Measurements from ENCODE around the gene RFK.

RFK gene

DNA sequence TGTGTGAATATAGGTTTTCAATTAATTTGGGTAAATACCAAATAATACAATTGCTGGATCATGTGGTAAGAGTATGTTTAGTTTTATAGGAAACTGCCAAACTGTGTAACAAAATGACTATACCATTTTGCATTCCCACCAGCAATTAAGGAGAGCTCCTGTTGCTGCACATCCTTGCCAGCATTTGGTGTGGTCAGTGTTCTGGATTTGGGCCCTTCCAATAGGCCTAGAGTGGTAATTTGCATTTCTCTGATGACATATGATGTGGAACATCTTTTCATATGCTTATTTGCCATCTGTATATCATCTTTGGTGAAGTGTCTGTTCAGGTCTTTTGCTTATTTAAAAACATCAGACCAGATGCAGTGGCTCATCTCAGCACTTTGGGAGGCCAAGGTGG, 11.6 kb upstream of the RFK start:
- no peak for DNase-seq

- DNase-seq, result no peak
These were observed 11.1 kb upstream of the RFK start for GRCh38 chr9:76405340-76405739.

DNA sequence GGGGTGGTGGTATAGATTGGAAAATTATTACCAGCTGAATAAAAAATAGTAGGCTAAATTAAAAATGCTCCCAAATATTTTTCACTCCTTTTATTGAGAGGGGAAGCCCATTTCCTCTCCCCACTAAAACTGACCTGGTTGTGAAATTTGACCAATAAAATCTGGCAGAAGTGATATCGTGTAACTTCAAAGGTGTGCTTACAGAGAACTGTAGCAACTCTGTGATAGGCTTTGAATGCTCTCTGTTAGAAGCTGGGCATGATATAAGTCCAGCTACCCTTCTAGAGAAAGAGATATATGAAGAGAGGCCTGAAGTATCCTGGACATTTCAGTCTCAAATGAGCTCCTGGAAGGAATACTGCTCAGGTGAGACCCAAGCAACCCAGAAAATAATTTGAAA, 10.2 kb upstream of the RFK start:
- no peak for DNase-seq

DNA sequence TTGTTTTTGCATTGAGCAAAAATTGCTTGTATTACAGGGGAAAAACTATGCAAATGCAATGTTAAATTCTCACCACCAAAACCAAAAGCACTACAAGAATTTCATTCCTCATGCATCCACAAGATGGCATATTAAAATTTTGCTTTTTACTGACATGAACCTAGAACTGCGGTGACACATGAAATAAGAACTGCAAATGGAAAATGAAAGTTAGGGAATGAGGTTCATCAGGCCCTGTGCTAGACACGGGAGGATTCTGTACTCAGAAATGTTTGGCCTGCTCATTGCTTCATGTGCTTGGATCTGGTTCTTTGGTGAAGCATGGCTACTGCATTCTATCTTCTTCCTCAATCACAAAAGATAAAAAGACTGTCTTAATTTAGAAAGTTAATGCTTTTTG, 9.1 kb upstream of the RFK start:
- peak in 1 of 2 donors; percentile 29 for DNase-seq

DNA sequence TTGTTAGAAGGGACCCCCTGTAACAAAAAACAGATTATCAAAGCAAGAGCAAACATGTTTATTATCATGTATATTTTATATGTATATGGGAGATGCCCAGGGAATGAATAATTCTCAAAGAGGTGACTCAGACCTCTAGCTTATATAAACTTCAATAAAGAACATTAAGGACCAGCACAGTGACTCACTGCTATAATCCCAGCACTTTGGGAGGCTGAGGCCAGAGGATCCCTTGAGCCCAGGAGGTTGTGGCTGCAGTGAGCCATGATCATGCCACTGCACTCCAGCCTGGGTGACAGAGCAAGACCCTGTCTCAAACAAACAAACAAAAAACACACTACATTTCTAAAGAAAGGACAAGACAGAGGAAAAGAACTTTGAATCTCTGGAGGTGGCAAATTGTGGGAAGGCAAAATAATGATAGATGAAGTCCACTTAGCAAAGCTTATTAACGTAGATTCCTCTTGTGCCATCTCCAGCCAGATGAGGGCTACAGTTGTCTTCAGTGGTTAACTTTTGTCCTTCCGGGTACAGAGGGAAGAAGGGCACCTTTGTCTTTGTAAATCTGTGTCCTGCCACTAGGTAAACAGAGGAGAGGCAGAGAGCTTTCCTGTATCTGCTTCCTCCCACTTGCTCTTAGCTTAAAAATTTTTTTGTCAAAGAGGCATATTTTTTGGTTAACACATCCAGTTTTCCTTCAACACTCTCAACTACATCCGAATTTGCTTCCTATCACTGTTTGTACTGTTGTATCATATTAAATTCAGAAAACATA, 7.5 kb upstream of the RFK start:
- no peak for DNase-seq

DNA sequence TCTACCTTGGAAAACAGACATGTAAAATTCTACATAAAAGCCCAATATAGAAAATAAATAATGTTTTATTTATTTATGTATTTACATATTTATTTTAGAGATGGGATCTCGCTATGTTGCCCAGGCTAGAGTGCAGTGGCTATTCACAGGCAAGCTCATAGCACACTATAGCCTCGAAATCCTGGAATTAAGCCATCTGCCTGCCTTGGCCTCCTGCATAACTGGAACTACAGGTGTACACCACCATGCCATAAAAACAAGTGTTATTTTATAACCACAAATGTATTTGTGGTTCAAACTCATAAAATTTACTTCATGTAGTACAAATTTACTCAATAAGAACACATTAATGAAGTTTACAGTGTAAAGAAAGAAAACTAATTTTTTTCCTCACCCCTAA, 7.0 kb upstream of the RFK start:
- no peak for DNase-seq

DNA sequence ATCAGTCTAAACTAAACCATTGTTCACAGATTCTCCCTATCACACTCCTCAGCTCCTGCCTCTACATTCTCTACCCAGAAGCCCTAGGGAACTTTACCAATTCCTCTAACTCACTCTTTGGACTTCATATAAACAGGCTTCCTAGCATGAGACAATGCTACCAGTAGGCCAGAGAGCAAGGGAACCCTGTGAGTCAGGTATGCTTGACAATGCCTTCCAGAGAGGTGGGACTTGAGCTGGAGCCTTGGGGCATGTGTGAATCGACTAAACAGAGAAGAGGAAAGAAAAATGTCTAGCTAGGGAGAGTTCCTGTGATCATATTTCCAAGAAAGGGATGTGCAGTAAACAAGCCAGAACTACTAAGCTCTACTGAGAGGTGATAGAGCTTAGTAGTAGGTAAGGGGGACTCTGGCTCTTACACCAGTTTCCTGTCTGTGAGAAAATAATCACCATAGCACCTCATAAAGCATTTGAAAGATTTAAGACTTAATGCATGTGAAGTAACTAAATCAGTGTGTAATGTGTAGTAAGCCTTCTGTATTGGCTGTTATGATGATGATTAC, 6.4 kb upstream of the RFK start:
- no peak for DNase-seq

GRCh38 chr9:76399856-76400255, 5.6 kb upstream of the RFK start:
- DNase-seq, result no peak

GRCh38 chr9:76396597-76396996, 2.4 kb upstream of the RFK start:
- no peak for DNase-seq

GRCh38 chr9:76396144-76396543, 1.9 kb upstream of the RFK start:
- no peak for DNase-seq

DNA sequence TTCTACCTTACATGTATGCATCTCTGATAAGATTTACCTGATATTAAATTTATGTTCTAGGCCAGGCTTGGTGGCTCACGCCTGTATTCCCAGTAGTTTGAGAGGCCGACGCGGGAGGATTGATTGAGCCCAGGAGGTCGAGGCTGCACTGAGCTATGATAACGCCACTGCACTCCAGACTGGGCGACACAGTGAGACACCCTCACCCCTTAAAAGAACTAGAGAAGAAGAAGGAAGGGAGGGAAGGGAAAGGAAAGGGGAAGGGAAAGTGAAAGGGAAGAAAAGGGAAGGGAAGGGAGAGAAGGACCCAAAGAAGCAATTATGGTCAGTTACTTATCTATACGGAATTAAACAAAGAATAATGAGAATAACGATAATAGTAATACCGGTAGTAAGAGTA, 1.2 kb upstream of the RFK start:
- no peak for DNase-seq

- DNase-seq, result peak; percentile 50 to 54
These were observed 680 bp upstream of the RFK start for GRCh38 chr9:76394960-76395252.

DNA sequence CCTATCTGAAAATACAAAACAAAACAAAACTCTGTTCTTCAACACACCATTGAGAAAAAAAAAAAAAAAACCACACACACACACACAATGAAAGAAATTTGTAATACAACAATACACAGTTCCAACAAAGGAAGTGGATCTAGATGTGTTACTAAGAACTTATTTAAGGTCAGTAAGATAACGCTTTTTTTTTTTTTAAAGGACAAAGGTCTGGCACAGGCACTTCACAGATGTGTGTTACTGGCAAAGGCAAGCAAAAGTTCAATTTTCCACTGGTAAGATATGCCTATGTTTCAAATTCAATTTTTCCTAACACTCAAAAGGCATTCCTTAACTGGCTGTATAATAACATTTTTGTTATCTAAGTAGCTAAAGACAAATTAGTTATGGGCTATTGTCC, 3.6 kb downstream of the RFK start:
- no peak for DNase-seq

- no peak for DNase-seq
These were observed 14.7 kb downstream of the RFK start for GRCh38 chr9:76379494-76379893.

DNA sequence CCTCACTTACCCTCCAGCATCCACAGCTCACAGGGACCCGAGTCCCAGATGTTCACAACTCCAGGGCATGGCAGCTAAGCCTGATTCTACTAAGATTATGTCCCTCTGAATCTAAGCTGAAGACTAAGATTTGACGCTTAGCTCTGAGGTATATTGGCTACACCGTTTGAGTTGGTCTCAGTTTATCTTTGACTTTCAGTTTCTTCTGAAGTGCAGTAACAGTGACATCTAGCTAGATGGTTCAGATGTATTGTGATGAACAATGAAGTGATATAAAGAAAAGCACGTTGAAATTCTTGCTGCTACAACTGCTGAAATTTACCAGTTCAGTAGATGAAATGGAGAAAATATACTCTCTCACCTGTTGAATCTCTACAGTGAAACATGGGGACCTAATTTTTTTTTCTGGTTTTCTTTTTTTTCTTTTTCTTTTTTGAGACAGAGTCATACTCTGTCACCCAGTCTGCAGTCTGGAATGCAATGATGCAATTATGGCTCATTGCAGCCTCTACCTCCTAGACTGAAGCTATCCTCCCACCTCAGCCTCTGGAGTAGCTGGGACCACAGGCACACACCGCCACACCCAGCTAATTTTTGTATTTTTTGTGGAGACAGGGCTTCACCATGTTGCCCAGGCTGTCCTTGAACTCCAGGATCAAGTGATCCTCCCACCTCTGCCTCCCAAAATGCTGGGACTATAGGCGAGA, 15.7 kb downstream of the RFK start:
- no peak for DNase-seq

DNA sequence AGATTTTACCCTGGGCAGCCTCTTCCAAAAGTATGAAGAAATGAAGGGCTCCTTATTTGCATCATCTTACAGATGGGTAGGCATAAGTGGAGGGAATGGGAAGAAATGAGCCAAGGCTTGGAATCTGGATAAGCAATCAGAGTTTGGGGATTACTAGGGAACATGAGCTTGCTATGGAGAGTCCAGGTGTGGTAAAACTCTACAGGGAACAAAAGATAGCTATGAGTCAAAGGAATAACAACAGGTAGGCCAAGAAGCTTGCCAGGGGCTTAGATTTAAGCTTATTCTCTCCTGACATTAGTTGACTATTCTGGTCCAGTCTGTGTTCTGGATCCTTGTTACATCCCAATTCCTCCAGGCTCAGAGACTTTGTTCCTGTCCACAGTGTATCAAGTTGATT, 16.4 kb downstream of the RFK start:
- no peak for DNase-seq

GRCh38 chr9:76374783-76375559, 19.3 kb downstream of the RFK start:
- DNase-seq, result no peak

DNA sequence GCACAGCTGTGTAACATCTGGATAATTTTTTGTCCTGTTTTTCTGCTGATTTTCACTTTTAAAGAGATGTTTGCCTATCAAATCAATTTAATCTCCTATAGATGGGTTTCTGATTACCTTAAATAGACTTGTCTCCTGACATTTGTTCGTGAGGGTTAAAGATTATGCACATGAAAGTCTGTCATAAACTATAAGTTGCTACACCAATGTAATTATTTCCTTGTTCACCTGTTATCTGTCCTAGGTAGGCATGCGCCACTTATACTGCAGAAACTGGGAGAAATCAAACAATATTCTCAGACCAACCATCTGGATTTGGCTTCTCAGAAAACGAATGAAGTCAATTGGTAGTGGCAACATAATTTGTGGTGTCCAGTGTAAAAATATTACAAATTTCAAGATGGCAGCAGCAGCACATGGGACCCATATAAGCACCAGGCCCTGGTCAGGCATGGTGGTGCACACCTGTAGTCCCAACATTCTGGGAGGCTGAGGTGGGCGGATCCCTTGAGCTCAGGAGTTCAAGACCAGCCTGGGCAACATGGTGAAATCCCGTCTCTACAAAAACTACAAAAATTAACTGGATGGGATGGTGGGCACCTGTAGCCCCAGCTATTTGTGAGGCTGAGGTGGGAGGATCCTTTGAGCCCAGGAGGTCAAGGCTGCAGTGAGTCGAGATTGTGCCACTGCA, 20.3 kb downstream of the RFK start:
- no peak for DNase-seq

DNA sequence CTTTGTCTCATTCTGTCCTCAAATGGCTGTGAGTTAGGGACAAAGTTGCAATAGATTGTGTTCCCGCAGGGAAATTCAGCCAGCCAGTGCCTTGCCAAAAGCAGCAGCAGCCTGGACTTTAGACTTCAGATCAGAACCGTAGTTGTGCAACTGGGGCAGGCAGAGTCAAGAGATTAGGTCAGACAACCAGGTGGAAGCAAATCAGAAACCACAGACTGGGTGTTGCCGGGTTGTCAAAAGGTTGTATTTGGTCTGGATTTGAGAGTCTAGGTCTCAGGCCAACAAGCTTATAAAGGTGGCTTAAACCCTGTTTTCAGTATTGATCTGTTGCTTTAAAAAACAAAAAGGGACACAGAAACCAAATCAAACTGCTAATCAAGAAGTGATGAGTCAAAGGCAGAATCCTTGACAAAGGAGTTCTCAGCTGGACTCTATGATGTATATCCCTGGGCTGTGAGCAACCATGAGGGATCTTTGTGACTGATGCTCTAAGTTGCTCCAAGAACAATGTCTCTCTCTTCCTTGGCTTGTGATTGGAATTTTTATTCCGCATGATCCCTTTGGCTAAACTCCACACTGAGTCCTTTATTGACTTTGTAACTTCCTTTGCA, 20.9 kb downstream of the RFK start:
- DNase-seq, result no peak

- no peak for DNase-seq
These were observed 21.9 kb downstream of the RFK start for GRCh38 chr9:76372336-76372735.

GRCh38 chr9:76371901-76372300, 22.3 kb downstream of the RFK start:
- DNase-seq, result no peak

- no peak for DNase-seq
These were observed 23.7 kb downstream of the RFK start for GRCh38 chr9:76370396-76371023.
